GM21619 (cell line): ENCODE data around the gene ZNF732.
"Not testable (repeated sequence)": the region's sequence is repeated elsewhere in the genome, so short reads cannot be mapped to it uniquely, and the experiment has no call there.

Experiments used
- ATAC-seq: cut with Tn5 transposase; IDR thresholded peaks from one replicate; pipeline ENCODE4 v1.9.1; 2021; ENCODE audit not compliant: unreplicated experiment

Gene ZNF732

GRCh38 chr4:304969-305680 is at the start of gene ZNF732:
ZNF732 (minus strand) TSS chr4:305474; CDS start chr4:305310, 164 bp downstream.
- no peak for ATAC-seq

DNA sequence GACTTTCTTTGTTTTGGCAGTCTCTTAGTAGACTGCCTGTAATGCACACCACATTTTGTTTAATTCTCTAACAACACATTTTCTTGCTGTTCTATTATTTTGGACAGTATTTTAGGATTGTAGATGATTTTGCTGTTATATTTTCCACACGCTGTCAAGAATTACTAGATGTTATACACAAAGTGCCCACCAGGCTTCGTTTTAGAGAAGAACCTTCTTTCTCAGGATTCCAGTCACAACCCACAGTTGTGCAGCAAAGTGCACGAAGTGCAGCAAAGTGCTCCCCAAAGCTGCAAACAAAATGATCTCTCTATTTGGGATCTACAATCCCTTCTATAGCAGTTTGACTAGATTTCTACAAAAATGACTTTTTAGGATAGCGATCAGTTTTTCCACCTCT is 34.7 kb upstream of the ZNF732 start:
- no peak for ATAC-seq

- ATAC-seq = no peak
Measured at GRCh38 chr4:338759-339097, 33.5 kb upstream of the ZNF732 start.

DNA sequence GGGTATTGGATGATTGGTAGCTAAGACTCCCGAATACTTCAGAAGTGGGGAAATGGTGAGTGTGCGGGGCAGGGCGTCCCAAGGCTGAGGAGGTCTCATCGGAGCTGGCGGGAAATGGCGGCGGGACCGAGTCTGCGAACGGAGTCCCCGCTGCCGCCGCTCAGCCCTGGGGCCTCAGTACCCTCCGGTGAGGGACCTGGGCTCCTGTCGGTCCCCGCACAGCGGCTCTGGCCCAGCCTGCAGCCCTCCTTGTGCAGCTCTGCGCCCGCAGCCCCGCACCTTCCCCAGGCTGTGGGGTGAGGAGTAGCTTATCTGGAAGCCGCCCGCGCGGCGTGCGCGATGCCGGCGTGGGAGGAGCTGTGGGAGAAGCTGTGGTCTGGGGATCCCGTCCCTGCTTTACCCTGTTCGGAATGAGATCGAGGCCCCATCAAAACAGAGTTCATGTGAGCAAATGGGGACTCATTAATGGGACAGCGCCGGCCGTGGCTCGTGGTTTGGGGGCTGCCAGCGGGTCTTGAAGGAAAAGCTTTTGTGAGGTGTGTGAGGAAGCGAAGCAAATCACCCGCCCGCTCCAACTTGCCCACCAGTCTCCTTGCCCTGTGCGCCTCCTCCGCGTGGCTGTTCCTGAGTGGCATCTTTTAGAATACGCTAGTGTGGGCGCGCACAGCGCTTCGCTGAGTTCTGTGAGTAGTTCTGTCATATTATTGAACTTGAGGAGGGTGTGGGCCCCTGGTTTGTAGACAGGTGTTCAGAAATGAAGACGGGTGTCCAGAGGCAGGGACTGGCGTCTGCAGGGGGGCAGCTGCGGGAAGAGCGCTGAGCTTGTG is 32.9 kb upstream of the ZNF732 start:
- peak; percentile 30 for ATAC-seq

- ATAC-seq = peak; percentile 94
Measured at GRCh38 chr4:337143-337931, 32.1 kb upstream of the ZNF732 start, which contains the start of gene ZNF141. ZNF141 (plus strand) TSS chr4:337814; CDS start chr4:337984, 170 bp downstream.

GRCh38 chr4:336893-337142 is 31.5 kb upstream of the ZNF732 start:
- ATAC-seq = no peak

DNA sequence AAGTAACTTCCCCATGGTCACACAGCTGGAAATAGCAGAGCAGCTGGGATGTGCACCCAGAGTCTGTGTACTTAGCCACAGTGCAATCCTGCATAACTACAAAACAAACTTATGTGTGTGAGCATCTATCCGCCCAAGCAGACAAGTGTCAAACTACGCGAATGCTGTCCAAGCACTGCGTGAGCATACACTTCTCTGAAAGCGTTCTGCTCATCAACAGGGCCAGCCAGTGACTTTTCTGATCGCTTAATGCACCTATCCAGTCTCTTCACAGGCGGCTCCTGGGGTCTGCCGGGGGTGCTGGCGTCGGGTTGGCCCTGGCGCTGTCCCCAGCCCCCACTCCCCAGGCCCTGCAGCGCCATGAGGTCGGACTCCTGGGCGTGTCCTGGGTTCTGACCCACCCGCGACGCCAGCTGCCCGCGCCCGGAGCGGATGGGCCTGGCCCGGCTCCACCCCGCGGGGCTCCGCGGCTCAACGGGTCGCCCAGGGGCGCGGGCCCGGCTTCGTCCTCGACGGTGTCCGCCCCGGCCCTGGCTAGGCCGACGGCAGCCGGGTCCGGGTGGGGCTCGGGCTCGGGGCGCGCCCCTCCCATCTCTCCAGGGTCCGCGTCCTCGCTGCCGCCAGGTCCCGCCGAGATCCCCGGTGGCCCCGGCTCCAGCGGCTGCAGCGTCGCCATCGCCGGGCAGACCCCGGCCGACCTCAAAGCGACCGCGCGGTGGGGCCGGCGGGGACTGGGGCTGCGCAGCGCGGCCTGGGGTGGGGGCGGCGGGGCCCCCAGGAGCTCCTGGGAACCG is 31.0 kb upstream of the ZNF732 start:
- ATAC-seq = no peak

GRCh38 chr4:335515-335914 is 30.2 kb upstream of the ZNF732 start:
- ATAC-seq = no peak

- ATAC-seq = no peak
Measured at GRCh38 chr4:328729-329128, 23.5 kb upstream of the ZNF732 start.

DNA sequence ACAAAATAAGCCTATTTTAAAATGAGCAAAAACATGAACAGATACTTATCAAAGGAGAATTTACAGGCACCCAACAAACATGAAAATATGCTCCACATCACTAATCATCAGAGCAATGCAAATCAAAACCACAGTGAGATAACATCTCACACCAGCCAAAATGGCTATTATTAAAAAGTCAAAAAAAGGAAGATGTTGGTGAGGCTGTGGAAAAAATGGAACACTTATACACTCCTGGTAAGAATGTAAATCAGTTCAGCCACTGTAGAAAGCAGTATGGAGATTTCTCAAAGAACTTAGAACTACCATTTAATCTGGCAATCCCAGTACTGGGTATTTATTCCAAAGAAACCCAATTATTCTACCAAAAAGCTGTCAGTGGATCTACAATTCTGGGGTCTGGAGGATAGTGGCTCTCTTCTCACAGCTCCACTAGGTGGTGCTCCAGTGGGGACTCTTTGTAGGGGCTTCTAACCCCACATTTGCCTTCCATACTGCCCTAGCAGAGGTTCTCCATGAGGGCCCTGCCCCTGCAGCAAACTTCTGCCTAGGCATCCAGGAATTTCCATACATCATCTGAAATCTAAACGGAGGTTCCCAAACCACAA is 9.1 kb upstream of the ZNF732 start:
- ATAC-seq = no peak

- no peak for ATAC-seq
Measured at GRCh38 chr4:309807-310206, 4.5 kb upstream of the ZNF732 start.

- peak; percentile 76 for ATAC-seq
Measured at GRCh38 chr4:306551-306961, 1.3 kb upstream of the ZNF732 start.

DNA sequence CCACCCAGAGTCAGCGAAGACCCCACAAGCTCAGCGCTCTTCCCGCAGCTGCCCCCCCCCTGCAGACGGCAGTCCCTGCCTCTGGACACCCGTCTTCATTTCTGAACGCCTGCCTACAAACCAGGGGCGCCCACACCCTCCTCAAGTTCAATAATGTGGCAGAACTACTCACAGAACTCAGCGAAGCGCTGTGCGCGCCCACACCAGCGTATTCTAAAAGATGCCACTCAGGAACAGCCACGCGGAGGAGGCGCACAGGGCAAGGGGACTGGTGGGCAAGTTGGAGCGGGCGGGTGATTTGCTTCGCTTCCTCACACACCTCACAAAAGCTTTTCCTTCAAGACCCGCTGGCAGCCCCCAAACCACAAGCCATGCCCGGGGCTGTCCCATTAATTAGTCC is 758 bp downstream of the ZNF732 start:
- not testable (repeated sequence) for ATAC-seq

DNA sequence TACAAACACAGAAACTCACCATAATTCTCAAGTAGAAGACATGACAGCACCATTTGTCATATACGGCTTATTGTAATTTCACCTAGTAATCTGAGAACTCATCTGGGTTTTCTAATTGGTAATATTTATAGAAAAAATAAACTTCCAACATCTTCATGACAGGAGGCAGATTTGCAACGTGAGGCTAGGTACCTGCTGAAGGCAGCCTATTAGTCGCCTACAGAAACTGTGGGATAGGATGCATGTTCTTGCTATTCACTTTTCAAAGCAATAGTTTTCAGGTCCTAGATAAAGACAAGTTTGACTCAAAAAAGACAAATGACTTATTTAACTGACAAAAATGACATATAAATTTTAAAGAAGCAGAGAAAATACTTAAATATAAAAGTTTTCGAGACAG is 2.9 kb downstream of the ZNF732 start:
- no peak for ATAC-seq

- ATAC-seq = no peak
Measured at GRCh38 chr4:294732-295131, 10.5 kb downstream of the ZNF732 start.

DNA sequence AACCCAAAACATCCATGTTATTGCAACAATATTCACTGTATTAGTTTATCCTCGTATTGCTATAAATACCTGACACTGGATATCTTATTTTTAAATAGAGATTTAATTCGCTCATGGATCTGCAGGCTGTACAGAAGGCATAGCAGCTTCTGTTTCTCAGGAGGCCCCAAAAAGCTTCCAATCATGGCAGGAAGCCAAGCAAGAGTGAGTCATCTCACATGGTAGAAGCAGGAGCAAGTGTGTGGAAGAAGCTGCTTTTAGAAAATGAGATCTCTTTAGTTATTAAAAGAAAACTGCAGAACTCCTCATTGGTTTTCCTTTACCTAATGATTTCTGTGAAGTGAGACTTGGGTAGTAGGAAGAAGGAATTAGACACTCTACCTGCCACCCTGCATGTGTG is 16.4 kb downstream of the ZNF732 start:
- no peak for ATAC-seq

- no peak for ATAC-seq
Measured at GRCh38 chr4:273309-274017, 31.8 kb downstream of the ZNF732 start.

- ATAC-seq = no peak
Measured at GRCh38 chr4:271492-272103, 33.7 kb downstream of the ZNF732 start.

GRCh38 chr4:259240-259639 is 46.0 kb downstream of the ZNF732 start:
- ATAC-seq = not testable (repeated sequence)

DNA sequence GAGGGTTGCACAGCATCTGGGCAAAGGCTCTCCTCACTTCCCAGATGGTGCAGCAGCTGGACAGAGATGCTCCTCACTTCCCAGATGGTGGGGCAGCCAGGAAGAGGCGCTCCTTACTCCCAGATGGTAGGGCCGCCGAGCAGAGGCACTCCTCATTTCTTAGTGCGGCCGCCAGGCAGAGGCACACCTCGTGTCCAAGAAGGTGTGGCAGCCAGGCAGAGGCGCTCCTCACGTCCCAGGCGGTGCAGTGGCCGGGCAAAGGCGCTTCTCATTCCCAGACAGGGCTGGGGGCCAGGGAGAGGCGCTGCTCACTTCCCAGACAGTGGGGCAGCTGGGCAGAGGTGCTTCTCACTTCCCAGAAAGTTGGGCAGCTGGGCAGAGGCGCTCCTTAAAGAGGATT is 48.8 kb downstream of the ZNF732 start:
- no peak for ATAC-seq
